ENCODE measurements around the gene SHISA8.

SHISA8 gene

GRCh38 chr22:41885116-41885515, 29.8 kb downstream of the SHISA8 start:
- no peak for TF ChIP-seq CTCF (IDR thresholded peaks at IDR 0.05; ENCODE audit: low read depth, low read length)
- DNase-seq (ENCODE audit: extremely low read depth, low read depth): no peak

- DNase-seq (ENCODE audit: extremely low read depth, low read depth): no peak
- TF ChIP-seq CTCF (IDR thresholded peaks at IDR 0.05; ENCODE audit: low read depth, low read length): no peak
These were observed 31.5 kb downstream of the SHISA8 start for GRCh38 chr22:41883400-41883799.

- no peak for TF ChIP-seq CTCF (IDR thresholded peaks at IDR 0.05; ENCODE audit: low read depth, low read length)
- DNase-seq (ENCODE audit: extremely low read depth, low read depth): no peak
These were observed 34.2 kb downstream of the SHISA8 start for GRCh38 chr22:41880653-41881052.

- DNase-seq (ENCODE audit: extremely low read depth, low read depth): no peak
- TF ChIP-seq CTCF (IDR thresholded peaks at IDR 0.05; ENCODE audit: low read depth, low read length): no peak
These were observed 38.2 kb downstream of the SHISA8 start for GRCh38 chr22:41876675-41877074.

GRCh38 chr22:41876275-41876674, 38.6 kb downstream of the SHISA8 start:
- TF ChIP-seq CTCF (IDR thresholded peaks at IDR 0.05; ENCODE audit: low read depth, low read length): no peak

GRCh38 chr22:41875531-41876270, 39.2 kb downstream of the SHISA8 start:
- no peak for TF ChIP-seq CTCF (IDR thresholded peaks at IDR 0.05; ENCODE audit: low read depth, low read length)
- no peak for DNase-seq (ENCODE audit: extremely low read depth, low read depth)

More at GRCh38 chr22:41876275-41876674, 38.6 kb downstream of the SHISA8 start:
- no peak for DNase-seq (ENCODE audit: extremely low read depth, low read depth)

- DNase-seq (ENCODE audit: extremely low read depth, low read depth): no peak
- TF ChIP-seq CTCF (IDR thresholded peaks at IDR 0.05; ENCODE audit: low read depth, low read length): no peak
These were observed 40.8 kb downstream of the SHISA8 start for GRCh38 chr22:41874090-41874489.
